IPS DF 6.9 (cell line): Measurements from ENCODE around the gene NOTCH1.

ENCODE experiments used
- DNase-seq: peaks from one replicate; pipeline ENCODE4 v3.0.0-alpha.2; 2013; ENCODE audit warnings: low read depth, low spot score
- H3K27ac ChIP-seq: one replicate; pipeline ENCODE4 v1.5.1; 2013; ENCODE audit warnings: low read length, control low read depth
- H3K27me3 ChIP-seq: 2 replicates; pipeline ENCODE4 v1.6.1; 2013; ENCODE audit warnings: mild to moderate bottlenecking, low read length; ENCODE audit not compliant: control insufficient read depth, insufficient read depth
- H3K36me3 ChIP-seq: 2 replicates; pipeline ENCODE4 v1.6.1; 2013; ENCODE audit warnings: low read length; ENCODE audit not compliant: control insufficient read depth, insufficient read depth
- H3K4me1 ChIP-seq: 2 replicates; pipeline ENCODE4 v1.6.1; 2013; ENCODE audit warnings: low read length; ENCODE audit not compliant: control insufficient read depth, insufficient read depth
- H3K4me3 ChIP-seq: 2 replicates; pipeline ENCODE4 v1.5.1; 2013; ENCODE audit warnings: mild to moderate bottlenecking, low read length
- H3K9me3 ChIP-seq: 2 replicates; pipeline ENCODE4 v1.6.1; 2013; ENCODE audit warnings: low read length, inconsistent platforms; ENCODE audit not compliant: control insufficient read depth, insufficient read depth
- WGBS: extraction: QIAGEN DNeasy Blood & Tissue Kit; methylation state at CpG from one replicate; pipeline ENCODE4 v1.1.7; 2013; ENCODE audit warnings: mixed read lengths, missing lambda C conversion rate; ENCODE audit not compliant: insufficient read length, insufficient coverage; 5-methylcytosine and 5-hydroxymethylcytosine counted together

NOTCH1 gene

GRCh38 chr9:136489731-136490130 is 56.1 kb downstream of the NOTCH1 start:
- Histone ChIP-seq H3K36me3 (no peaks in the 10 kb centered on the region), H3K4me1 (no peaks in the 10 kb centered on the region; the same call in 1 of the 2 replicates), H3K9me3 (no peaks in the 10 kb centered on the region), H3K4me3 (no peak overlapping the region), H3K27ac (no peak overlapping the region), H3K27me3 (no peaks in the 10 kb centered on the region)
- DNase-seq = no peak
- WGBS = no CpG with 5 or more reads among the region's 17 CpGs

- no CpG with 5 or more reads among the region's 22 CpGs for WGBS
- Histone ChIP-seq H3K27me3 (no peaks in the 10 kb centered on the region), H3K4me3 (no peak overlapping the region), H3K9me3 (no peaks in the 10 kb centered on the region), H3K27ac (no peak overlapping the region), H3K36me3 (no peaks in the 10 kb centered on the region), H3K4me1 (no peaks in the 10 kb centered on the region)
- peak; percentile 35 for DNase-seq
Observed at GRCh38 chr9:136488247-136489214, 57.3 kb downstream of the NOTCH1 start.

GRCh38 chr9:136487672-136488071 is 58.2 kb downstream of the NOTCH1 start:
- DNase-seq = no peak
- no peaks in the 10 kb centered on the region for H3K36me3 ChIP-seq
- no peak overlapping the region for H3K27ac ChIP-seq
- no peaks in the 10 kb centered on the region for H3K4me1 ChIP-seq
- H3K27me3 ChIP-seq = no peaks in the 10 kb centered on the region
- no peak overlapping the region for H3K4me3 ChIP-seq
- no CpG with 5 or more reads among the region's 7 CpGs for WGBS
- no peaks in the 10 kb centered on the region for H3K9me3 ChIP-seq

GRCh38 chr9:136486823-136487620 is 58.8 kb downstream of the NOTCH1 start:
- no peak overlapping the region for H3K4me3 ChIP-seq

GRCh38 chr9:136486131-136486530 is 59.7 kb downstream of the NOTCH1 start:
- no peaks in the 10 kb centered on the region for H3K9me3 ChIP-seq
- no peak for DNase-seq
- no peaks in the 10 kb centered on the region for H3K27me3 ChIP-seq
- H3K27ac ChIP-seq = no peak overlapping the region
- H3K4me1 ChIP-seq = 0 out of 2 replicates have a peak, but pooled peaks cover 3% of the 10 kb centered on the region
- WGBS = no CpG with 5 or more reads among the region's 7 CpGs
- H3K36me3 ChIP-seq = no peaks in the 10 kb centered on the region
- H3K4me3 ChIP-seq = no peak overlapping the region

More at GRCh38 chr9:136486823-136487620, 58.8 kb downstream of the NOTCH1 start:
- H3K9me3 ChIP-seq = no peaks in the 10 kb centered on the region
- no peaks in the 10 kb centered on the region for H3K4me1 ChIP-seq
- no CpG with 5 or more reads among the region's 18 CpGs for WGBS
- H3K27me3 ChIP-seq = no peaks in the 10 kb centered on the region
- H3K36me3 ChIP-seq = no peaks in the 10 kb centered on the region
- no peak for DNase-seq
- no peak overlapping the region for H3K27ac ChIP-seq

GRCh38 chr9:136485049-136486045 is 60.5 kb downstream of the NOTCH1 start:
- H3K9me3 ChIP-seq = no peaks in the 10 kb centered on the region
- H3K4me1 ChIP-seq = 0 out of 2 replicates have a peak, but pooled peaks cover 3% of the 10 kb centered on the region
- no peak overlapping the region for H3K4me3 ChIP-seq
- H3K27me3 ChIP-seq = no peaks in the 10 kb centered on the region
- WGBS = no CpG with 5 or more reads among the region's 21 CpGs
- no peaks in the 10 kb centered on the region for H3K36me3 ChIP-seq
- DNase-seq = peak; percentile 47
- H3K27ac ChIP-seq = no peak overlapping the region

GRCh38 chr9:136484153-136485048 is 61.4 kb downstream of the NOTCH1 start:
- Histone ChIP-seq H3K4me3 (peak overlapping the region; percentile 68), H3K27me3 (no peaks in the 10 kb centered on the region), H3K27ac (no peak overlapping the region), H3K36me3 (no peaks in the 10 kb centered on the region), H3K4me1 (0 out of 2 replicates have a peak, but pooled peaks cover 3% of the 10 kb centered on the region), H3K9me3 (no peaks in the 10 kb centered on the region)
- no CpG with 5 or more reads among the region's 59 CpGs for whole genome bisulfite sequencing
- no peak for DNase-seq

- peak overlapping the region; percentile 68 for H3K4me3 ChIP-seq
- DNase-seq = peak; percentile 74
- no peak overlapping the region for H3K27ac ChIP-seq
- H3K4me1 ChIP-seq = 0 out of 2 replicates have a peak, but pooled peaks cover 3% of the 10 kb centered on the region
- no peaks in the 10 kb centered on the region for H3K27me3 ChIP-seq
- no peaks in the 10 kb centered on the region for H3K36me3 ChIP-seq
- H3K9me3 ChIP-seq = no peaks in the 10 kb centered on the region
- WGBS = no CpG with 5 or more reads among the region's 63 CpGs
Observed at GRCh38 chr9:136483589-136484152, 62.2 kb downstream of the NOTCH1 start.
